Measurements from ENCODE around the gene NRIP1. TPM values are rescaled to one million over a fixed set of nuclear protein-coding genes. Genes with fewer than 3 reads are reported as not detected.

NRIP1 gene
- total and polyA plus RNA-seq, 2 experiments from 2014 or later, result 9.1 to 16.8 TPM

- TF ChIP-seq CTCF (IDR thresholded peaks at IDR 0.05; ENCODE audit: low read depth, low read length), result no peak
- no peaks in the 10 kb centered on the region for H3K9me3 ChIP-seq (ENCODE audit: low read depth)
- DNase-seq (ENCODE audit: low read depth in 1 of 2, low spot score in 1 of 2), result no peak
- H3K27ac ChIP-seq, result no peak overlapping the region
- no peaks in the 10 kb centered on the region for H3K36me3 ChIP-seq
- H3K4me1 ChIP-seq (ENCODE audit: low read depth), result peaks cover 45% of the 10 kb centered on the region
- H3K27me3 ChIP-seq, result no peaks in the 10 kb centered on the region
- H3K4me3 ChIP-seq, result no peak overlapping the region
Measured at GRCh38 chr21:15054606-15055239, 10.1 kb downstream of the NRIP1 start.

GRCh38 chr21:15054089-15054488 is 10.7 kb downstream of the NRIP1 start:
- no peak for TF ChIP-seq CTCF (IDR thresholded peaks at IDR 0.05; ENCODE audit: low read depth, low read length)
- Histone ChIP-seq H3K36me3 (no peaks in the 10 kb centered on the region), H3K4me1 (ENCODE audit: low read depth) (peaks cover 44% of the 10 kb centered on the region), H3K9me3 (ENCODE audit: low read depth) (no peaks in the 10 kb centered on the region), H3K4me3 (no peak overlapping the region), H3K27me3 (no peaks in the 10 kb centered on the region), H3K27ac (no peak overlapping the region)
- no peak for DNase-seq (ENCODE audit: low read depth in 1 of 2, low spot score in 1 of 2)

GRCh38 chr21:15053500-15053899 is 11.3 kb downstream of the NRIP1 start:
- H3K36me3 ChIP-seq, result no peaks in the 10 kb centered on the region
- TF ChIP-seq CTCF (IDR thresholded peaks at IDR 0.05; ENCODE audit: low read depth, low read length), result no peak
- H3K27me3 ChIP-seq, result no peaks in the 10 kb centered on the region
- no peak overlapping the region for H3K27ac ChIP-seq
- H3K4me3 ChIP-seq, result no peak overlapping the region
- no peak for DNase-seq (ENCODE audit: low read depth in 1 of 2, low spot score in 1 of 2)
- H3K4me1 ChIP-seq (ENCODE audit: low read depth), result peaks cover 39% of the 10 kb centered on the region
- H3K9me3 ChIP-seq (ENCODE audit: low read depth), result no peaks in the 10 kb centered on the region

- peak overlapping the region; percentile 7 for H3K27ac ChIP-seq
- H3K4me1 ChIP-seq (ENCODE audit: low read depth), result peaks cover 32% of the 10 kb centered on the region
- no peaks in the 10 kb centered on the region for H3K27me3 ChIP-seq
- H3K9me3 ChIP-seq (ENCODE audit: low read depth), result no peaks in the 10 kb centered on the region
- no peaks in the 10 kb centered on the region for H3K36me3 ChIP-seq
- no peak for DNase-seq (ENCODE audit: low read depth in 1 of 2, low spot score in 1 of 2)
- H3K4me3 ChIP-seq, result no peak overlapping the region
- TF ChIP-seq CTCF (IDR thresholded peaks at IDR 0.05; ENCODE audit: low read depth, low read length), result no peak
Measured at GRCh38 chr21:15052459-15052763, 12.4 kb downstream of the NRIP1 start.

GRCh38 chr21:15051644-15052458 is 12.9 kb downstream of the NRIP1 start:
- Histone ChIP-seq H3K27me3 (no peaks in the 10 kb centered on the region), H3K36me3 (no peaks in the 10 kb centered on the region), H3K27ac (peak overlapping the region; percentile 7), H3K9me3 (ENCODE audit: low read depth) (no peaks in the 10 kb centered on the region), H3K4me3 (no peak overlapping the region), H3K4me1 (ENCODE audit: low read depth) (peaks cover 26% of the 10 kb centered on the region)
- peak; percentile 26 to 53 for DNase-seq (ENCODE audit: low read depth in 1 of 2, low spot score in 1 of 2)
- TF ChIP-seq CTCF (IDR thresholded peaks at IDR 0.05; ENCODE audit: low read depth, low read length), result no peak

Data from cardiac muscle cell (in vitro differentiated cells and primary cell).